ENCODE data around the gene ZBTB46. TPM values are rescaled to one million over a fixed set of nuclear protein-coding genes. Genes with fewer than 3 reads are reported as not detected.
A peak's percentile ranks its signal among the peaks of the same experiment; 100 is the strongest.

The ZBTB46 gene
- total RNA-seq, 1 experiment from 2014 or later: 10.7 TPM

DNA sequence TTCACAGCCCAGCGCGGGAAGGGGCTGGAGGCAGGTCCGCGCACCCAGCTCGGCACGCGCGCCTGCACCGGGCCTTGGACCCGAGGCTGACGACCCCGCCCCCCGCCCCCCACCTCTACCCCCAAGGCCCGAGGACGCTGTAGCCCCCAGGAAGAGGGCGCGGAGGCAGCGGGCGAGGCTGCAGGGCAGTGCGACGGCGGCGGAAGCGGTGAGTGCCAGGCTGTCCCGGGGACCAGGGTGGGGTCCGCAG, 93.4 kb downstream of the ZBTB46 start:
- H3K4me1 ChIP-seq (ENCODE audit: control insufficient read depth in 1 of 2, insufficient read depth in 2 of 2, low read length in 2 of 2): peaks cover 20 to 50% of the 10 kb centered on the region in 2 experiments; a peak in 3 of 4 replicates
- no peak for TF ChIP-seq ZNF274 (IDR thresholded peaks at IDR 0.05; ENCODE audit: low read depth, low read length)
- no peak for TF ChIP-seq POLR2A (IDR thresholded peaks at IDR 0.05; ENCODE audit: borderline replicate concordance, extremely low read depth, insufficient read depth, insufficient read length)
- TF ChIP-seq CEBPB (IDR thresholded peaks at IDR 0.05; ENCODE audit: low read depth): no peak
- TF ChIP-seq YY1 (IDR thresholded peaks at IDR 0.05; ENCODE audit: extremely low read depth, insufficient replicate concordance, low read depth, low read length): no peak
- no peak for TF ChIP-seq ZFX (IDR thresholded peaks at IDR 0.05)
- no peak for TF ChIP-seq CBX3 (IDR thresholded peaks at IDR 0.05; ENCODE audit: low read depth)
- no peak for TF ChIP-seq EZH2 (IDR thresholded peaks at IDR 0.05)
- TF ChIP-seq, protein P1, sequence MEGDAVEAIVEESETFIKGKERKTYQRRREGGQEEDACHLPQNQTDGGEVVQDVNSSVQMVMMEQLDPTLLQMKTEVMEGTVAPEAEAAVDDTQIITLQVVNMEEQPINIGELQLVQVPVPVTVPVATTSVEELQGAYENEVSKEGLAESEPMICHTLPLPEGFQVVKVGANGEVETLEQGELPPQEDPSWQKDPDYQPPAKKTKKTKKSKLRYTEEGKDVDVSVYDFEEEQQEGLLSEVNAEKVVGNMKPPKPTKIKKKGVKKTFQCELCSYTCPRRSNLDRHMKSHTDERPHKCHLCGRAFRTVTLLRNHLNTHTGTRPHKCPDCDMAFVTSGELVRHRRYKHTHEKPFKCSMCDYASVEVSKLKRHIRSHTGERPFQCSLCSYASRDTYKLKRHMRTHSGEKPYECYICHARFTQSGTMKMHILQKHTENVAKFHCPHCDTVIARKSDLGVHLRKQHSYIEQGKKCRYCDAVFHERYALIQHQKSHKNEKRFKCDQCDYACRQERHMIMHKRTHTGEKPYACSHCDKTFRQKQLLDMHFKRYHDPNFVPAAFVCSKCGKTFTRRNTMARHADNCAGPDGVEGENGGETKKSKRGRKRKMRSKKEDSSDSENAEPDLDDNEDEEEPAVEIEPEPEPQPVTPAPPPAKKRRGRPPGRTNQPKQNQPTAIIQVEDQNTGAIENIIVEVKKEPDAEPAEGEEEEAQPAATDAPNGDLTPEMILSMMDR (IDR thresholded peaks at IDR 0.05 in 2 of 3, conservative IDR thresholded peaks at IDR 0.05 in 1 of 3; ENCODE audit: borderline replicate concordance in 1 of 3, insufficient read depth in 1 of 3, low read depth in 2 of 3, low read length in 2 of 3): no peak
- TF ChIP-seq SRF (IDR thresholded peaks at IDR 0.05; ENCODE audit: low read depth): no peak
- no peak for TF ChIP-seq SIN3A (IDR thresholded peaks at IDR 0.05; ENCODE audit: low read depth)
- TF ChIP-seq, protein P2, sequence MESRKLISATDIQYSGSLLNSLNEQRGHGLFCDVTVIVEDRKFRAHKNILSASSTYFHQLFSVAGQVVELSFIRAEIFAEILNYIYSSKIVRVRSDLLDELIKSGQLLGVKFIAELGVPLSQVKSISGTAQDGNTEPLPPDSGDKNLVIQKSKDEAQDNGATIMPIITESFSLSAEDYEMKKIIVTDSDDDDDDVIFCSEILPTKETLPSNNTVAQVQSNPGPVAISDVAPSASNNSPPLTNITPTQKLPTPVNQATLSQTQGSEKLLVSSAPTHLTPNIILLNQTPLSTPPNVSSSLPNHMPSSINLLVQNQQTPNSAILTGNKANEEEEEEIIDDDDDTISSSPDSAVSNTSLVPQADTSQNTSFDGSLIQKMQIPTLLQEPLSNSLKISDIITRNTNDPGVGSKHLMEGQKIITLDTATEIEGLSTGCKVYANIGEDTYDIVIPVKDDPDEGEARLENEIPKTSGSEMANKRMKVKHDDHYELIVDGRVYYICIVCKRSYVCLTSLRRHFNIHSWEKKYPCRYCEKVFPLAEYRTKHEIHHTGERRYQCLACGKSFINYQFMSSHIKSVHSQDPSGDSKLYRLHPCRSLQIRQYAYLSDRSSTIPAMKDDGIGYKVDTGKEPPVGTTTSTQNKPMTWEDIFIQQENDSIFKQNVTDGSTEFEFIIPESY (IDR thresholded peaks at IDR 0.05; ENCODE audit: extremely low read depth, insufficient replicate concordance, low read length): no peak
- TF ChIP-seq EGR1 (IDR thresholded peaks at IDR 0.05; ENCODE audit: low read depth): no peak
- TF ChIP-seq ELF1 (IDR thresholded peaks at IDR 0.05; ENCODE audit: borderline replicate concordance, low read depth): no peak
- TF ChIP-seq RAD21 (IDR thresholded peaks at IDR 0.05; ENCODE audit: low read depth): no peak
- ATAC-seq (no peak), DNase-seq (ENCODE audit: low read depth, low spot score) (no peak)
- peak overlapping the region; percentile 42 to 52 for H3K4me3 ChIP-seq (replicated peaks in 1 of 2; ENCODE audit: low read depth in 1 of 2, low read length in 2 of 2)
- peak overlapping the region; percentile 84 for H3K27ac ChIP-seq (ENCODE audit: low read depth, low read length)
- ChIA-PET POLR2A (no interaction called here), RAD21 (ENCODE audit: low non-redundant PET in 1 of 2, low total read pairs in 2 of 2, uncharacterized antibody in 2 of 2, unreplicated experiment in 2 of 2) (no interaction called here), CTCF (no interaction called here)
- H3K9ac ChIP-seq (ENCODE audit: low read length): peak overlapping the region; percentile 56
- no peak overlapping the region for H2AFZ ChIP-seq (ENCODE audit: low read depth, low read length, poor library complexity, severe bottlenecking)
- H3K9me2 ChIP-seq (ENCODE audit: insufficient read depth): no peaks in the 10 kb centered on the region
- H3K36me3 ChIP-seq (ENCODE audit: control insufficient read depth in 1 of 2, insufficient read depth in 2 of 2, low read length in 2 of 2): peaks cover 3 to 22% of the 10 kb centered on the region in 2 experiments; a peak in 2 of 4 replicates
- no peaks in the 10 kb centered on the region for H4K20me1 ChIP-seq (ENCODE audit: insufficient read depth)
- peak overlapping the region; percentile 66 for H3K4me2 ChIP-seq (ENCODE audit: low read length)
- H3K9me3 ChIP-seq (ENCODE audit: control insufficient read depth in 1 of 2, insufficient read depth in 1 of 2, low read depth in 1 of 2, low read length in 2 of 2): no peaks in the 10 kb centered on the region
- no TSS peak for BruUV-seq (replicated peaks)
- H3K79me2 ChIP-seq (ENCODE audit: insufficient read depth, low read length): peaks cover 31% of the 10 kb centered on the region
- no peaks in the 10 kb centered on the region for H3K27me3 ChIP-seq (ENCODE audit: insufficient read depth, low read length)
- intact Hi-C loops (cut with micrococcal nuclease): loop anchor here (10.0 kb wide), 1 partner anchor 127 kb away; the partner anchor contains the start of genes ABHD16B and TPD52L2

Data from HCT116 (cell line).